DMS114 treated with DMSO at 0.1 percent for 48 hours (cell line): ENCODE results near the gene C1orf232.

Experiments used
- DNase-seq: peaks from one replicate; lab custom pipeline; 2025; ENCODE audit not compliant: unreplicated experiment; lab: John Stamatoyannopoulos, UW

The C1orf232 gene

GRCh38 chr1:26168410-26169197 lies at the start of gene C1orf232:
Gene C1orf232 (minus strand): TSS chr1:26168963. CDS start chr1:26168499, 464 bp downstream.
- no peak for DNase-seq

- no peak for DNase-seq
Measured at GRCh38 chr1:26215246-26215645, 46.5 kb upstream of the C1orf232 start.

- DNase-seq: no peak
Measured at GRCh38 chr1:26213335-26213905, 44.7 kb upstream of the C1orf232 start.

- no peak for DNase-seq
Measured at GRCh38 chr1:26212726-26213125, 44.0 kb upstream of the C1orf232 start.

- no peak for DNase-seq
Measured at GRCh38 chr1:26210147-26210870, 41.5 kb upstream of the C1orf232 start.

GRCh38 chr1:26203642-26204318 lies 35.0 kb upstream of the C1orf232 start:
- DNase-seq: no peak

- no peak for DNase-seq
Measured at GRCh38 chr1:26200413-26200812, 31.6 kb upstream of the C1orf232 start.

GRCh38 chr1:26197813-26198212 lies 29.1 kb upstream of the C1orf232 start:
- no peak for DNase-seq

- no peak for DNase-seq
Measured at GRCh38 chr1:26197301-26197700, 28.5 kb upstream of the C1orf232 start.

GRCh38 chr1:26195805-26196204 lies 27.0 kb upstream of the C1orf232 start:
- DNase-seq: no peak

- DNase-seq: no peak
Measured at GRCh38 chr1:26191739-26192138, 23.0 kb upstream of the C1orf232 start.

- no peak for DNase-seq
Measured at GRCh38 chr1:26190373-26190987, 21.7 kb upstream of the C1orf232 start, which contains the start of gene CATSPER4. Gene CATSPER4 (plus strand): TSS chr1:26190602. CDS start chr1:26190628, 26 bp downstream.

- DNase-seq: no peak
Measured at GRCh38 chr1:26189751-26190275, 21.1 kb upstream of the C1orf232 start.

GRCh38 chr1:26189331-26189730 lies 20.6 kb upstream of the C1orf232 start:
- no peak for DNase-seq

GRCh38 chr1:26188477-26188876 lies 19.7 kb upstream of the C1orf232 start:
- no peak for DNase-seq

- no peak for DNase-seq
Measured at GRCh38 chr1:26187882-26188281, 19.1 kb upstream of the C1orf232 start.

- no peak for DNase-seq
Measured at GRCh38 chr1:26184883-26185282, 16.1 kb upstream of the C1orf232 start.

GRCh38 chr1:26184086-26184485 lies 15.3 kb upstream of the C1orf232 start:
- no peak for DNase-seq

- DNase-seq: no peak
Measured at GRCh38 chr1:26182383-26182696, 13.6 kb upstream of the C1orf232 start.

GRCh38 chr1:26181586-26182382 lies 13.0 kb upstream of the C1orf232 start:
- DNase-seq: no peak
